ENCODE data around the gene TTC3.
"Not testable (repeated sequence)": the region's sequence is repeated elsewhere in the genome, so short reads cannot be mapped to it uniquely, and the experiment has no call there.

The TTC3 gene

GRCh38 chr21:37072988-37073416, at the start of gene TTC3, which contains the start of gene PIGP:
Gene TTC3 (plus strand): TSS chr21:37073254. CDS start chr21:37087258, 14,004 bp downstream.
Gene PIGP (minus strand): TSS chr21:37073071. CDS start chr21:37072515, 556 bp downstream.
- peak; percentile 91 to 93 for DNase-seq (ENCODE audit: low read depth in 2 of 2)

GRCh38 chr21:37026499-37026898, 46.6 kb upstream of the TTC3 start:
- DNase-seq (ENCODE audit: low read depth in 2 of 2): no peak

GRCh38 chr21:37028570-37028969, 44.5 kb upstream of the TTC3 start:
- DNase-seq (ENCODE audit: low read depth in 2 of 2): no peak

GRCh38 chr21:37030864-37031263, 42.2 kb upstream of the TTC3 start:
- DNase-seq (ENCODE audit: low read depth in 2 of 2): no peak

GRCh38 chr21:37032293-37032692, 40.8 kb upstream of the TTC3 start:
- no peak for DNase-seq (ENCODE audit: low read depth in 2 of 2)

- DNase-seq (ENCODE audit: low read depth in 2 of 2): no peak
These were observed 40.1 kb upstream of the TTC3 start for GRCh38 chr21:37032877-37033471.

- not testable (repeated sequence) for DNase-seq (ENCODE audit: low read depth in 2 of 2)
These were observed 38.7 kb upstream of the TTC3 start for GRCh38 chr21:37034394-37034793.

GRCh38 chr21:37036177-37036576, 36.9 kb upstream of the TTC3 start:
- no peak for DNase-seq (ENCODE audit: low read depth in 2 of 2)

- no peak for DNase-seq (ENCODE audit: low read depth in 2 of 2)
These were observed 33.5 kb upstream of the TTC3 start for GRCh38 chr21:37039411-37040075.

- no peak for DNase-seq (ENCODE audit: low read depth in 2 of 2)
These were observed 32.8 kb upstream of the TTC3 start for GRCh38 chr21:37040212-37040611.

GRCh38 chr21:37041706-37042271, 31.3 kb upstream of the TTC3 start:
- DNase-seq (ENCODE audit: low read depth in 2 of 2): no peak

- no peak for DNase-seq (ENCODE audit: low read depth in 2 of 2)
These were observed 29.2 kb upstream of the TTC3 start for GRCh38 chr21:37043818-37044217.

- DNase-seq (ENCODE audit: low read depth in 2 of 2): no peak
These were observed 28.4 kb upstream of the TTC3 start for GRCh38 chr21:37044643-37045042.

GRCh38 chr21:37045149-37045548, 27.9 kb upstream of the TTC3 start:
- no peak for DNase-seq (ENCODE audit: low read depth in 2 of 2)

GRCh38 chr21:37045556-37045955, 27.5 kb upstream of the TTC3 start:
- DNase-seq (ENCODE audit: low read depth in 2 of 2): no peak

GRCh38 chr21:37047079-37047478, 26.0 kb upstream of the TTC3 start:
- no peak for DNase-seq (ENCODE audit: low read depth in 2 of 2)

- DNase-seq (ENCODE audit: low read depth in 2 of 2): not testable (repeated sequence)
These were observed 23.3 kb upstream of the TTC3 start for GRCh38 chr21:37049741-37050140.

- no peak for DNase-seq (ENCODE audit: low read depth in 2 of 2)
These were observed 17.7 kb upstream of the TTC3 start for GRCh38 chr21:37055271-37055855.

GRCh38 chr21:37057614-37058013, 15.4 kb upstream of the TTC3 start:
- no peak for DNase-seq (ENCODE audit: low read depth in 2 of 2)

- DNase-seq (ENCODE audit: low read depth in 2 of 2): no peak
These were observed 14.8 kb upstream of the TTC3 start for GRCh38 chr21:37058261-37058660.

- no peak for DNase-seq (ENCODE audit: low read depth in 2 of 2)
These were observed 13.9 kb upstream of the TTC3 start for GRCh38 chr21:37059181-37059580.

GRCh38 chr21:37060296-37060695, 12.8 kb upstream of the TTC3 start:
- DNase-seq (ENCODE audit: low read depth in 2 of 2): no peak
